Activated T-helper 9 cell treated with anti-CD3 and anti-CD28 coated beads, Interleukin-2, amount 50 U/mL, for 16 hours (primary cell): Measurements from ENCODE around the gene KRTAP10-5.

ENCODE experiments used
- DNase-seq: peaks from one replicate; pipeline ENCODE4 v3.0.0-alpha.2; 2020; ENCODE audit warnings: low read depth

KRTAP10-5 gene

GRCh38 chr21:44529503-44530125, 50.8 kb downstream of the KRTAP10-5 start:
- DNase-seq, result no peak
